ENCODE data around the gene BAIAP2L2.
"Not testable (repeated sequence)": the region's sequence is repeated elsewhere in the genome, so short reads cannot be mapped to it uniquely, and the experiment has no call there.

The BAIAP2L2 gene

DNA sequence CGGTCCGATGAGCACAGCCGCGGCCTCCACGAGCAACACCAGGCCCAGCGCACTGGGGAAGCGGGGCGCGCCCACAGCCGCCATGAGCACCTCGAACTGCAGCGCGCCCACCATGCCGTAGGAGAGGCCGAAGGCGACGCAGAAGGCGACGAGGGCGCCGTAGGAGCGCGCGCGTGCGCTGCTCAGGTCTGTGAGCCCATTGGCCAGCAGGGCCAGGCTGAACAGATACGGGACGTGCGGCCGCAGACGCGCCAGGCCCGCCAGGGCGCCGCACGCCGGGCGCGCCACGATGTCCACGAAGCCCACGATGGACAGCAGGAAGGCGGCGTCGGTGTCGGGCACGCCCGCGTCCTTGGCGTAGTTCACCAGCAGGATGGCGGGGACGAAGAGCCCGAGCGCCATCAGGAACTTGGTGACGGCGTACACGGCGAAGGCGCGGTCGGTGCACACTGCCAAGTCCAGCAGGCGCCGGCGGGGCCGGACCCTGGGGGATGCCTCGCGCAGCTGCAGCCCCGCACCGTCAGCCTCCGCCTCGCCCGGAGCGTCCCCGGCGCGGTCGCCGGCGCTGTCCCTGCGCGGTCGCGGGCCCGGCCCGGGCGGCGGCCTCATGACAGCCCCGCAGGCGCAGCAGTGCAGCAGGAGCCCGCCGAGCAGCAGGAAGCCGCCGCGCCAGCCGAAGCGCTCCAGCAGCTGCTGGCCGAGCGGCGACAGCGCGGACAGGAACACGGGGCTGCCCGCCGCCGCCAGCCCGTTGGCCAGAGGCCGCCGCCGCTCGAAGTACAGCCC lies 29.4 kb downstream of the BAIAP2L2 start:
- no peak for TF ChIP-seq JUND (IDR thresholded peaks at IDR 0.05; ENCODE audit: low read depth)
- no peak for DNase-seq (ENCODE audit: low read depth in 1 of 2, low spot score in 1 of 2)
- in situ Hi-C loops (cut with HindIII; ENCODE audit: low pct_unique_long_range_greater_than_20kb, low sequenced_read_pairs): no loop called here

DNA sequence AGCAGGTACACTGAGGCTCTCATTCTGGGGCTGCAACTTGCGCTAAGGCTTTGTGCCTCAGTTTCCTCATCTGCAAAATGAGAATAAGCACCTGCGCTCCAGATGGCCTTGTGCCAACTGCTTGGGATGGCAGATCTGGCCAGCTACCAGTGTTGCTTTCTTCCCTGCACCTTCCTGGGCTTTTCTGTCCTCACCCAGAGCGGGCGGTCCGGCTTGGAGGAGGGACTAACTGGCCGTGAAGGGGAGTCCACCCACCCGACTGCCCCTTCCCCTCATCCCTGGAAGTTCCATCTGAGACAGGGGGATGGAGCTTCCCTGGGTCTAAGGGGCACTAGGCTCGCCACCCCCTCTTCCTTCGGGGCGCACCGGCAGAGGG lies 30.0 kb downstream of the BAIAP2L2 start:
- in situ Hi-C loops (cut with HindIII; ENCODE audit: low pct_unique_long_range_greater_than_20kb, low sequenced_read_pairs): no loop called here
- TF ChIP-seq JUND (IDR thresholded peaks at IDR 0.05; ENCODE audit: low read depth): no peak
- DNase-seq (ENCODE audit: low read depth in 1 of 2, low spot score in 1 of 2): no peak

- in situ Hi-C loops (cut with HindIII; ENCODE audit: low pct_unique_long_range_greater_than_20kb, low sequenced_read_pairs): no loop called here
- no peak for TF ChIP-seq JUND (IDR thresholded peaks at IDR 0.05; ENCODE audit: low read depth)
- DNase-seq (ENCODE audit: low read depth in 1 of 2, low spot score in 1 of 2): no peak
Measured at GRCh38 chr22:38079804-38080203, 30.7 kb downstream of the BAIAP2L2 start.

GRCh38 chr22:38079208-38079607 lies 31.3 kb downstream of the BAIAP2L2 start:
- in situ Hi-C loops (cut with HindIII; ENCODE audit: low pct_unique_long_range_greater_than_20kb, low sequenced_read_pairs); DNase-seq (ENCODE audit: low read depth in 1 of 2, low spot score in 1 of 2): not testable (repeated sequence)

GRCh38 chr22:38078046-38078840 lies 32.2 kb downstream of the BAIAP2L2 start:
- DNase-seq (ENCODE audit: low read depth in 1 of 2, low spot score in 1 of 2): no peak
- in situ Hi-C loops (cut with HindIII; ENCODE audit: low pct_unique_long_range_greater_than_20kb, low sequenced_read_pairs): no loop called here
- TF ChIP-seq JUND (IDR thresholded peaks at IDR 0.05; ENCODE audit: low read depth): no peak

- TF ChIP-seq JUND (IDR thresholded peaks at IDR 0.05; ENCODE audit: low read depth): no peak
- in situ Hi-C loops (cut with HindIII; ENCODE audit: low pct_unique_long_range_greater_than_20kb, low sequenced_read_pairs): no loop called here
- DNase-seq (ENCODE audit: low read depth in 1 of 2, low spot score in 1 of 2): no peak
Measured at GRCh38 chr22:38077595-38077994, 32.9 kb downstream of the BAIAP2L2 start.

GRCh38 chr22:38077096-38077495 lies 33.4 kb downstream of the BAIAP2L2 start:
- no peak for DNase-seq (ENCODE audit: low read depth in 1 of 2, low spot score in 1 of 2)
- TF ChIP-seq JUND (IDR thresholded peaks at IDR 0.05; ENCODE audit: low read depth): no peak
- in situ Hi-C loops (cut with HindIII; ENCODE audit: low pct_unique_long_range_greater_than_20kb, low sequenced_read_pairs): no loop called here

GRCh38 chr22:38075961-38076360 lies 34.5 kb downstream of the BAIAP2L2 start:
- in situ Hi-C loops (cut with HindIII; ENCODE audit: low pct_unique_long_range_greater_than_20kb, low sequenced_read_pairs): no loop called here
- no peak for TF ChIP-seq JUND (IDR thresholded peaks at IDR 0.05; ENCODE audit: low read depth)
- no peak for DNase-seq (ENCODE audit: low read depth in 1 of 2, low spot score in 1 of 2)

DNA sequence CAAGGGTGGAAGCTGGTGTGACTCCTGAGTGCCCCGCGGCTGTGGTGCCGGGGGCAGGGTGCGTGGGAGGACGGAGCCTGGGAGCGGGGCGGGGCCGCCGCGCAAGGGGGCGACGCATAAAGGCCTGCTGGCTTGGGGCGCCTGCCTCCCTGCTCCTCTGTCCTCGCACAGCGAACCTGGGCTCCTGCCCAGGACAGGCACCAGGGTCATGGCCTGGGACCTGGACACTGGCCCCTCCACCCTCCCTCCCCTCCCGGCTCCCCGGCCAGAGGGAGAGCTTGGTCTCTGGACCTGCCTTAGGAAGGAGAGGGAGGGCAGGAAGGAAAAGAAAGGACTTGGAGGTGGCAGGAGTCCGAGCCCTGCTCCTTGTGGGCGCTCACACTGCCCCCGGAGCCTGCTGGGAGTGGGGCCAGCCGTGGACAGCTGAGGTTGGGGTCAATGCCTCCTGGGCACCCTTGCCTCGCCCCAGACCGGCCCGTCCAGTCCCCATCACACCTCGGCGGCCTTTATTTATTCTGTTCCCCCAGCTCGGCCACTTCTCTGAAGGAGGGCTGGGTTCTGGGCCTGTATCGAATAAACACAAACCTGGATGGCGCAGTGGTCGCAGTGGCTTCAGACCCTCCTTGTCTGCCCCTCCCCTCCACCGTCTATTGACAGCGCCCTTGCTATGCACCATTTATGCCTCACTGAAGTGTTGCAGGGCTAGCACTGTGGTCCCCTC lies 35.2 kb downstream of the BAIAP2L2 start:
- in situ Hi-C loops (cut with HindIII; ENCODE audit: low pct_unique_long_range_greater_than_20kb, low sequenced_read_pairs): no loop called here
- DNase-seq (ENCODE audit: low read depth in 1 of 2, low spot score in 1 of 2): no peak

GRCh38 chr22:38074181-38075104 lies 36.0 kb downstream of the BAIAP2L2 start:
- no peak for TF ChIP-seq JUND (IDR thresholded peaks at IDR 0.05; ENCODE audit: low read depth)
- in situ Hi-C loops (cut with HindIII; ENCODE audit: low pct_unique_long_range_greater_than_20kb, low sequenced_read_pairs): no loop called here
- no peak for DNase-seq (ENCODE audit: low read depth in 1 of 2, low spot score in 1 of 2)

More for the DNA sequence above, 35.2 kb downstream of the BAIAP2L2 start:
- no peak for TF ChIP-seq JUND (IDR thresholded peaks at IDR 0.05; ENCODE audit: low read depth)

GRCh38 chr22:38073150-38074130 lies 37.0 kb downstream of the BAIAP2L2 start:
- in situ Hi-C loops (cut with HindIII; ENCODE audit: low pct_unique_long_range_greater_than_20kb, low sequenced_read_pairs): no loop called here
- no peak for DNase-seq (ENCODE audit: low read depth in 1 of 2, low spot score in 1 of 2)
- TF ChIP-seq JUND (IDR thresholded peaks at IDR 0.05; ENCODE audit: low read depth): no peak

Data from T47D (cell line).